ENCODE measurements around the gene ERI3.

GRCh38 chr1:44246806-44247205 is 108.3 kb downstream of the ERI3 start:
- TF ChIP-seq GATA2 (IDR thresholded peaks at IDR 0.05; ENCODE audit: low read depth, low read length) (no peak), GATA3 (IDR thresholded peaks at IDR 0.05; ENCODE audit: low read depth, low read length) (no peak)

All from SH-SY5Y (cell line).